ENCODE results near the gene PRSS56. TPM values are rescaled to one million over a fixed set of nuclear protein-coding genes. Genes with fewer than 3 reads are reported as not detected.

Gene PRSS56
- total and polyA plus RNA-seq, 2 donors from 2014 or later, result not detected

DNA sequence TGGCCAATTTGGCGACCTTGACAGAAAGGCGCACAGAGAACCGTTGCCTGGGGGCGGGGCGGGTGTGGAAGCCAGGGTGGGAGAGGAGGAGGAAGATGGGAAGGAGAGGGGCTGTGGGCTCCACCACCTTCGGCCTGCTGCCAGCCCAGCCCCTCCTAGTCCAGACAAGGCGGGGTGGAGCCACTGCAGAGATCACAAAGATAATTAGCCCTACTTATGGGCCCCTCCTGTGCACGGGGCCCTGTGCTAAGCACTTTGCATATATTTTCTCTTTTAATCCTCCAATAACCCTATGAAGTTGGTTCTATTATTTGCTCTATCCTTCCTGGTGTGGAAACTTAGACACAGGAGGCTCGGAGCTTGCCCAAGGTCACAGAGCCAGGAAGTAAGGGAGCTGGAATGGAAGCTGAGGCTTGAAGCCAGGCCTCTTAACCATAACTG is 18.8 kb upstream of the PRSS56 start:
- Histone ChIP-seq H3K4me3 (ENCODE audit: low read length in 3 of 3) (no peak overlapping the region), H3K36me3 (ENCODE audit: control insufficient read depth in 2 of 3, insufficient read depth in 3 of 3, low read length in 3 of 3) (no peaks in the 10 kb centered on the region), H3K27ac (ENCODE audit: low read depth in 2 of 2, low read length in 2 of 2) (no peak overlapping the region), H3K27me3 (ENCODE audit: control insufficient read depth, insufficient read depth, low read length) (peaks cover 7% of the 10 kb centered on the region), H3K9me3 (ENCODE audit: control insufficient read depth in 2 of 3, insufficient read depth in 1 of 3, low read length in 3 of 3) (no peaks in the 10 kb centered on the region), H3K9ac (ENCODE audit: low read length in 3 of 3) (no peak overlapping the region), H3K4me1 (ENCODE audit: control insufficient read depth in 2 of 3, insufficient read depth in 2 of 3, low read depth in 1 of 3, low read length in 3 of 3) (no peaks in the 10 kb centered on the region)
- FAIRE-seq, result no peak
- intact Hi-C loops (cut with DNase I), result no loop called here
- TF ChIP-seq, protein P1, sequence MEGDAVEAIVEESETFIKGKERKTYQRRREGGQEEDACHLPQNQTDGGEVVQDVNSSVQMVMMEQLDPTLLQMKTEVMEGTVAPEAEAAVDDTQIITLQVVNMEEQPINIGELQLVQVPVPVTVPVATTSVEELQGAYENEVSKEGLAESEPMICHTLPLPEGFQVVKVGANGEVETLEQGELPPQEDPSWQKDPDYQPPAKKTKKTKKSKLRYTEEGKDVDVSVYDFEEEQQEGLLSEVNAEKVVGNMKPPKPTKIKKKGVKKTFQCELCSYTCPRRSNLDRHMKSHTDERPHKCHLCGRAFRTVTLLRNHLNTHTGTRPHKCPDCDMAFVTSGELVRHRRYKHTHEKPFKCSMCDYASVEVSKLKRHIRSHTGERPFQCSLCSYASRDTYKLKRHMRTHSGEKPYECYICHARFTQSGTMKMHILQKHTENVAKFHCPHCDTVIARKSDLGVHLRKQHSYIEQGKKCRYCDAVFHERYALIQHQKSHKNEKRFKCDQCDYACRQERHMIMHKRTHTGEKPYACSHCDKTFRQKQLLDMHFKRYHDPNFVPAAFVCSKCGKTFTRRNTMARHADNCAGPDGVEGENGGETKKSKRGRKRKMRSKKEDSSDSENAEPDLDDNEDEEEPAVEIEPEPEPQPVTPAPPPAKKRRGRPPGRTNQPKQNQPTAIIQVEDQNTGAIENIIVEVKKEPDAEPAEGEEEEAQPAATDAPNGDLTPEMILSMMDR (IDR thresholded peaks at IDR 0.05; ENCODE audit: borderline replicate concordance, extremely low read depth, insufficient read depth), result no peak
- no peak for DNase-seq

DNA sequence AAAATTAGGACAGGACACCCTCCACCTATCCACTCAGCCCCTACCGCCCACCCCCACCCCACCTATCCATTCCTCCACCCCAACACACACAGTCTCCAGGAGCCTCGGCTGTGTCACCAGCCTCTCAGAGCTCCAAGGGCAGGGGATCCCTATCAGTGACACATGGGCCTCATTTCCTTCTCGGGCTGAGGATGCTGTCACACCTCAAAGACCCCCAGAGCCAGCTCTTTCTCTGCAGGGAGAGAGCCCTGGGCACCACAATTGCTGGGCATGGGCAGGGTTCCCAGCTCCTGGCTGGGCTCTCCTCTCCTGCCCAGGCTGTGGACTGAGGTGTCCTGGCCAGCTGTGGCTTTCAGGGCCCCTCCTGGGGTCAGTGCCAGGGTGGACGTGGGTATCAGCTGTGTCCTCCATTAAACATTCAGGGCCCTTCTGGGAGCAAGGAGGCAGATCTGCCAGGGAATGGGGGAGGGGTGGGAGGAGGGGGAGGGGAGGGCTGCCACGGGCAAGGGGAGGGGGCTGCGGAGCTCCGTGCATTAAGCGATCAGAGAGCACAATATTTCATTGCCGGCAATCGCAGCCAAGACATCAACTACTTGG is 18.3 kb upstream of the PRSS56 start:
- H3K27ac ChIP-seq (ENCODE audit: low read depth in 2 of 2, low read length in 2 of 2), result no peak overlapping the region
- DNase-seq, result peak in 1 of 5 donors; percentile 75
- H3K4me3 ChIP-seq (ENCODE audit: low read length in 3 of 3), result no peak overlapping the region
- no peak for FAIRE-seq
- H3K9ac ChIP-seq (ENCODE audit: low read length in 3 of 3), result no peak overlapping the region
- no peaks in the 10 kb centered on the region for H3K4me1 ChIP-seq (ENCODE audit: control insufficient read depth in 2 of 3, insufficient read depth in 2 of 3, low read depth in 1 of 3, low read length in 3 of 3)
- TF ChIP-seq, protein P1 (IDR thresholded peaks at IDR 0.05; ENCODE audit: borderline replicate concordance, extremely low read depth, insufficient read depth), result no peak
- H3K27me3 ChIP-seq (ENCODE audit: control insufficient read depth, insufficient read depth, low read length), result peaks cover 7% of the 10 kb centered on the region
- no peaks in the 10 kb centered on the region for H3K36me3 ChIP-seq (ENCODE audit: control insufficient read depth in 2 of 3, insufficient read depth in 3 of 3, low read length in 3 of 3)
- H3K9me3 ChIP-seq (ENCODE audit: control insufficient read depth in 2 of 3, insufficient read depth in 1 of 3, low read length in 3 of 3), result no peaks in the 10 kb centered on the region
- intact Hi-C loops (cut with DNase I), result no loop called here

DNA sequence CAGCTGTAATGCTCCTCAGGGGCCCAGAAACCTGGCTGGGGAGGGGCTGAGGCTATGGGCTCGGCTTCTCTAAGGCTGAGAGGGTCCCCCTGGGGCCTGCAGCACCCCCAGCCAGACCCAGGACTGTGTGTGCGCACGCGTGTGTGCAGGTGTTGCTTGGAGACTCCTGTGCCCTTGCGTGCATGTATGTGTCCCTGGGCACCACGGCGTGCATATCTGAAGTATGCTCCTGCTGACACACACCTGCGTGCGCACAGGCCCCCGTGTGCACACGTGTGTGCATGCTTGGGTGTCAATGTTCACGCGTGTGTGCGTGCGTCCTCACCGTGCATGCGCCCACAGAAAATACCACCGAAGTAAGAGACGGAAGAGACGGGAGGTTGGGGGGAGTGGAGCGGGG is 17.7 kb upstream of the PRSS56 start:
- peak in 2 of 5 donors; percentile 43 to 82 for DNase-seq
- H3K27me3 ChIP-seq (ENCODE audit: control insufficient read depth, insufficient read depth, low read length), result peaks cover 7% of the 10 kb centered on the region
- H3K36me3 ChIP-seq (ENCODE audit: control insufficient read depth in 2 of 3, insufficient read depth in 3 of 3, low read length in 3 of 3), result no peaks in the 10 kb centered on the region
- no peak overlapping the region for H3K4me3 ChIP-seq (ENCODE audit: low read length in 3 of 3)
- TF ChIP-seq, protein P1 (IDR thresholded peaks at IDR 0.05; ENCODE audit: borderline replicate concordance, extremely low read depth, insufficient read depth), result no peak
- no peak overlapping the region for H3K27ac ChIP-seq (ENCODE audit: low read depth in 2 of 2, low read length in 2 of 2)
- no peak overlapping the region for H3K9ac ChIP-seq (ENCODE audit: low read length in 3 of 3)
- no peaks in the 10 kb centered on the region for H3K9me3 ChIP-seq (ENCODE audit: control insufficient read depth in 2 of 3, insufficient read depth in 1 of 3, low read length in 3 of 3)
- FAIRE-seq, result no peak
- no peaks in the 10 kb centered on the region for H3K4me1 ChIP-seq (ENCODE audit: control insufficient read depth in 2 of 3, insufficient read depth in 2 of 3, low read depth in 1 of 3, low read length in 3 of 3)
- intact Hi-C loops (cut with DNase I), result no loop called here

All from kidney (tissue), 14 donors.